ENCODE measurements around the gene ASAP2.

The ASAP2 gene

GRCh38 chr2:9373476-9373875, 166.9 kb downstream of the ASAP2 start:
- in situ Hi-C loops (cut with HindIII; ENCODE audit: low sequenced_read_pairs): loop anchor here (25.0 kb wide), 1 partner anchor 511 kb away; no protein-coding TSS in a partner anchor
- no peak for DNase-seq (ENCODE audit: low read depth)
- no peak overlapping the region for H3K4me3 ChIP-seq (ENCODE audit: low read depth, low read length)
- TF ChIP-seq CTCF (IDR thresholded peaks at IDR 0.05; ENCODE audit: low read depth, low read length, missing control alignments): no peak

- in situ Hi-C loops (cut with HindIII; ENCODE audit: low sequenced_read_pairs): loop anchor here (25.0 kb wide), 1 partner anchor 512 kb away; no protein-coding TSS in a partner anchor
- DNase-seq (ENCODE audit: low read depth): no peak
- no peak overlapping the region for H3K4me3 ChIP-seq (ENCODE audit: low read depth, low read length)
- no peak for TF ChIP-seq CTCF (IDR thresholded peaks at IDR 0.05; ENCODE audit: low read depth, low read length, missing control alignments)
Measured at GRCh38 chr2:9374071-9374730, 167.6 kb downstream of the ASAP2 start.

GRCh38 chr2:9375857-9376428, 169.3 kb downstream of the ASAP2 start:
- in situ Hi-C loops (cut with HindIII; ENCODE audit: low sequenced_read_pairs): no loop called here
- TF ChIP-seq CTCF (IDR thresholded peaks at IDR 0.05; ENCODE audit: low read depth, low read length, missing control alignments): no peak
- no peak overlapping the region for H3K4me3 ChIP-seq (ENCODE audit: low read depth, low read length)
- no peak for DNase-seq (ENCODE audit: low read depth)

- no peak overlapping the region for H3K4me3 ChIP-seq (ENCODE audit: low read depth, low read length)
- no peak for DNase-seq (ENCODE audit: low read depth)
- in situ Hi-C loops (cut with HindIII; ENCODE audit: low sequenced_read_pairs): no loop called here
- TF ChIP-seq CTCF (IDR thresholded peaks at IDR 0.05; ENCODE audit: low read depth, low read length, missing control alignments): no peak
Measured at GRCh38 chr2:9377461-9378097, 171.0 kb downstream of the ASAP2 start.

GRCh38 chr2:9378433-9379390, 172.1 kb downstream of the ASAP2 start:
- DNase-seq (ENCODE audit: low read depth): no peak
- H3K4me3 ChIP-seq (ENCODE audit: low read depth, low read length): no peak overlapping the region

More at GRCh38 chr2:9378433-9379390, 172.1 kb downstream of the ASAP2 start:
- in situ Hi-C loops (cut with HindIII; ENCODE audit: low sequenced_read_pairs): no loop called here
- TF ChIP-seq CTCF (IDR thresholded peaks at IDR 0.05; ENCODE audit: low read depth, low read length, missing control alignments): no peak
